ENCODE results near the gene PHLDA1.

The PHLDA1 gene

GRCh38 chr12:76020731-76021672 is 10.6 kb downstream of the PHLDA1 start:
- H3K27ac ChIP-seq = no peak overlapping the region
- H3K4me1 ChIP-seq = peaks cover 23% of the 10 kb centered on the region
- H3K4me2 ChIP-seq = peak overlapping the region; percentile 20

GRCh38 chr12:76020281-76020680 is 11.3 kb downstream of the PHLDA1 start:
- Histone ChIP-seq H3K36me3 (no peaks in the 10 kb centered on the region), H3K27ac (no peak overlapping the region), H3K9ac (no peak overlapping the region), H3K4me3 (no peak overlapping the region), H3K4me2 (peak overlapping the region; percentile 20; the same call in 1 of the 2 replicates), H3K4me1 (peaks cover 23% of the 10 kb centered on the region), H3K27me3 (no peaks in the 10 kb centered on the region), H4K20me1 (no peaks in the 10 kb centered on the region), H3K9me3 (no peaks in the 10 kb centered on the region)
- no peak for TF ChIP-seq Cebpa-rat (IDR thresholded peaks at IDR 0.05)

More at GRCh38 chr12:76020731-76021672, 10.6 kb downstream of the PHLDA1 start:
- H3K36me3 ChIP-seq = no peaks in the 10 kb centered on the region
- no peak overlapping the region for H3K4me3 ChIP-seq
- H3K9ac ChIP-seq = no peak overlapping the region
- no peaks in the 10 kb centered on the region for H3K9me3 ChIP-seq
- no peak for TF ChIP-seq Cebpa-rat (IDR thresholded peaks at IDR 0.05)
- H4K20me1 ChIP-seq = no peaks in the 10 kb centered on the region
- no peaks in the 10 kb centered on the region for H3K27me3 ChIP-seq

- peaks cover 15% of the 10 kb centered on the region for H3K4me1 ChIP-seq
Observed at GRCh38 chr12:76018672-76019071, 12.9 kb downstream of the PHLDA1 start.

GRCh38 chr12:76018111-76018510 is 13.5 kb downstream of the PHLDA1 start:
- Histone ChIP-seq H3K36me3 (no peaks in the 10 kb centered on the region), H3K27ac (no peak overlapping the region), H3K4me3 (no peak overlapping the region), H4K20me1 (no peaks in the 10 kb centered on the region), H3K9ac (no peak overlapping the region), H3K4me2 (no peak overlapping the region), H3K27me3 (no peaks in the 10 kb centered on the region), H3K4me1 (peaks cover 15% of the 10 kb centered on the region), H3K9me3 (no peaks in the 10 kb centered on the region)
- no peak for TF ChIP-seq Cebpa-rat (IDR thresholded peaks at IDR 0.05)

More at GRCh38 chr12:76018672-76019071, 12.9 kb downstream of the PHLDA1 start:
- no peak overlapping the region for H3K9ac ChIP-seq
- no peak overlapping the region for H3K4me2 ChIP-seq
- H4K20me1 ChIP-seq = no peaks in the 10 kb centered on the region
- no peaks in the 10 kb centered on the region for H3K9me3 ChIP-seq
- H3K36me3 ChIP-seq = no peaks in the 10 kb centered on the region
- no peak overlapping the region for H3K27ac ChIP-seq
- no peak for TF ChIP-seq Cebpa-rat (IDR thresholded peaks at IDR 0.05)
- no peaks in the 10 kb centered on the region for H3K27me3 ChIP-seq
- H3K4me3 ChIP-seq = no peak overlapping the region

GRCh38 chr12:76014007-76014406 is 17.6 kb downstream of the PHLDA1 start:
- no peak for TF ChIP-seq Cebpa-rat (IDR thresholded peaks at IDR 0.05)
- no peak overlapping the region for H3K27ac ChIP-seq
- H3K4me3 ChIP-seq = no peak overlapping the region
- no peaks in the 10 kb centered on the region for H3K4me1 ChIP-seq
- H3K36me3 ChIP-seq = no peaks in the 10 kb centered on the region
- no peaks in the 10 kb centered on the region for H3K27me3 ChIP-seq
- no peak overlapping the region for H3K9ac ChIP-seq
- H3K9me3 ChIP-seq = no peaks in the 10 kb centered on the region
- H3K4me2 ChIP-seq = no peak overlapping the region
- H4K20me1 ChIP-seq = no peaks in the 10 kb centered on the region

- Histone ChIP-seq H3K4me2 (no peak overlapping the region), H3K27ac (no peak overlapping the region), H3K9ac (no peak overlapping the region)
Observed at GRCh38 chr12:76013603-76014002, 18.0 kb downstream of the PHLDA1 start.

GRCh38 chr12:76012644-76013043 is 18.9 kb downstream of the PHLDA1 start:
- H3K4me2 ChIP-seq = no peak overlapping the region
- no peaks in the 10 kb centered on the region for H3K36me3 ChIP-seq
- no peaks in the 10 kb centered on the region for H3K9me3 ChIP-seq
- no peaks in the 10 kb centered on the region for H4K20me1 ChIP-seq
- no peak overlapping the region for H3K27ac ChIP-seq
- no peaks in the 10 kb centered on the region for H3K27me3 ChIP-seq
- no peak overlapping the region for H3K9ac ChIP-seq
- TF ChIP-seq Cebpa-rat (IDR thresholded peaks at IDR 0.05) = no peak
- H3K4me1 ChIP-seq = no peaks in the 10 kb centered on the region
- H3K4me3 ChIP-seq = no peak overlapping the region

More at GRCh38 chr12:76013603-76014002, 18.0 kb downstream of the PHLDA1 start:
- Histone ChIP-seq H3K27me3 (no peaks in the 10 kb centered on the region), H4K20me1 (no peaks in the 10 kb centered on the region), H3K4me3 (no peak overlapping the region), H3K36me3 (no peaks in the 10 kb centered on the region), H3K9me3 (no peaks in the 10 kb centered on the region), H3K4me1 (no peaks in the 10 kb centered on the region)
- TF ChIP-seq Cebpa-rat (IDR thresholded peaks at IDR 0.05) = no peak

GRCh38 chr12:76010732-76011458 is 20.7 kb downstream of the PHLDA1 start:
- no peaks in the 10 kb centered on the region for H3K36me3 ChIP-seq
- no peak overlapping the region for H3K9ac ChIP-seq
- H4K20me1 ChIP-seq = no peaks in the 10 kb centered on the region
- no peak overlapping the region for H3K4me2 ChIP-seq
- H3K9me3 ChIP-seq = no peaks in the 10 kb centered on the region
- no peaks in the 10 kb centered on the region for H3K4me1 ChIP-seq
- no peak overlapping the region for H3K27ac ChIP-seq
- TF ChIP-seq Cebpa-rat (IDR thresholded peaks at IDR 0.05) = no peak
- H3K4me3 ChIP-seq = no peak overlapping the region
- no peaks in the 10 kb centered on the region for H3K27me3 ChIP-seq

- Histone ChIP-seq H3K27me3 (no peaks in the 10 kb centered on the region), H3K4me1 (no peaks in the 10 kb centered on the region), H3K36me3 (no peaks in the 10 kb centered on the region), H3K9ac (no peak overlapping the region), H3K4me2 (no peak overlapping the region), H3K4me3 (no peak overlapping the region), H4K20me1 (no peaks in the 10 kb centered on the region), H3K9me3 (peaks cover 6% of the 10 kb centered on the region), H3K27ac (no peak overlapping the region)
- no peak for TF ChIP-seq Cebpa-rat (IDR thresholded peaks at IDR 0.05)
Observed at GRCh38 chr12:76008428-76008827, 23.1 kb downstream of the PHLDA1 start.

GRCh38 chr12:76007640-76008039 is 23.9 kb downstream of the PHLDA1 start:
- Histone ChIP-seq H3K27ac (no peak overlapping the region), H3K27me3 (no peaks in the 10 kb centered on the region), H3K4me3 (no peak overlapping the region), H3K9ac (no peak overlapping the region), H4K20me1 (no peaks in the 10 kb centered on the region), H3K36me3 (no peaks in the 10 kb centered on the region), H3K4me2 (no peak overlapping the region), H3K9me3 (peaks cover 6% of the 10 kb centered on the region), H3K4me1 (no peaks in the 10 kb centered on the region)
- no peak for TF ChIP-seq Cebpa-rat (IDR thresholded peaks at IDR 0.05)

Data from BLaER1 (cell line).